Stimulated activated CD4-positive, alpha-beta T cell treated with anti-CD3 and anti-CD28 coated beads, Interleukin-1b, Interleukin-23, amount 100 ng/mL, for 24 hours (primary cell): ENCODE data around the gene SPAG16.

Experiments
- DNase-seq, 4 experiments: peaks; one replicate each; pipeline ENCODE4 v3.0.0-alpha.2; 2020; ENCODE audit warnings: low read depth in 4 of 4, low spot score in 1 of 4

The SPAG16 gene

DNA sequence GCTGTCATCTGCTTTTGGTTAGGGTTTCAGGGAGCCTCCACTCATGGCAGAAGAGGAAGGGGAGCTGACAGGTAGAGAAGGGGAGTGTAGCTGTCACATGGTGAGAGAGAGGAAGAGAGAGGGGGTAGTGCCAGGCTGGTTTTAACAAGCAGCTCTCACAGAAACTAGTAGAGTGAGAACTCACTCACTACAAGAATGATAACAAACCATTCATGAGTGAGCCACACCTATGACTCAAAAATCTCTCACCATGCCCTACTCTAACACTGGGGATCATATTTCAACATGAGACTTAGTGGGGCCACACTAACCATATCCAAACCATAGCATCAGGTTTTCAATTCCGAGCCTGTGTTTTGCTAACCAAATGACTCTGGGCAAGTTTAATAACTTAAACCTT, 851.7 kb downstream of the SPAG16 start:
- no peak for DNase-seq

DNA sequence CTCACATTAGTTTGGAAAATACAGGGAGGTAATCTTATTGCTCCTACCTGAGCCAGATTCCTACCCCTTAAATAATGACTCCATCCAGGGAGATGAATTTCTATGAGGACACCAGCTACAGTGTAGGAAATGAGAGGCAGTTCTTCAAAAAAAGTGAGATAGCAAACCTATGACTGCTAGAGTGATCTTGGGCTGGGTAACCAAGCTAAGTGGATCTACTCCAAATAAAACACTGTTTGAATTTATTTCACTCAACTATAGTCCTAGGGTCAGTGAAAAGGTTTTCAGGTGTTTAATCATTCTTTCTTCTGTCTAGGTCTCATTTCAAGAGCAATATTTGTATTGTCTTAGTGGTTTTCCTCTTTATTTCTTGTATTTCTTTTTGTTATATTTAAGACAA, 854.5 kb downstream of the SPAG16 start:
- no peak for DNase-seq

DNA sequence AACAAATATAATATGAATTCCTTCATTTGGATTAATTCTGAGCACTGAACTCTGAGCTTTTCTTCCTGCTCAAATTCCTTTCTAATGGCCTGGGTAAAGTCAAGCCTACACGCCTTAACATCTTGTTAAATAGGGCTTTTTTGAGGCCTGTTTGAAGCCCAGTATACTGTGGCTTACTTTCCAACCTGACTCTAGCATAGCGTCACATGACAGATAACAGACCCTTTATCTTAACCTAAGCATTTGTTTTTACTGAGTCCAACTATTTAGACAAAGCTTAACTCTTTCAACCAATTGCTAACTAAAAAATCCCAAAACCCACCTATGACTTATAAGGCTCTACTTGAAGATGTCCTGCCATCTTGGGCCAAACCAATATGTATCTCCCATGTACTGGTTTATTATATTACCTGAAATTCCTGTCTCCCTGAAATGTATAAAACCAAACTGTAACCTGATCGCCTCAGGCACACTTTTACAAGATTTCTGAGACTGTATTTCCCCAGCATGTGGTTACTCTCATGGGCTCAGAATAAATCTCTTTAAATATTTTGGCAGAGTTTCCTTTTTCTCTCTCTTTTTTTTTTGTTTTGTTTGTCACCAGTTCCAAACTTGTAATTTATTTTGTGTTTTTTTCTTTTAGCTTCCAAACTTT, 855.5 kb downstream of the SPAG16 start:
- DNase-seq, result no peak

DNA sequence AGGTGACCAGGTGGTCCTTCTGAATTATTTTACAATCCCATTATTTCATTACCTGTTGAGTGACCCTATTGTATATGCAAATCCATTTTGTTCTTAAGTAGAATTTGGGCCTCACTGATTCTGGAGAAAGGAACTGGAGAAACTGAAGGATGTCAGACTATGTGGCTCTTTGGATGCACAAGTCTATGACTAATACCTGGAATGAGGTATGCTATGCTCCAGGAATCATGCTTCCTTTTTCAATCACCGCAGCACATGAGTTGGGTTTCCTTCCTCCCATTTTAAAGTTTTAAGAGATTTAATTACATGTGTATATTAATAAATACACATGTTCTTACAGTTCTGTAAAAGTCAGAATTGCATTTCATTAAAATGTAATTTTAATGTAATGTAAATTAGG, 872.7 kb downstream of the SPAG16 start:
- no peak for DNase-seq

DNA sequence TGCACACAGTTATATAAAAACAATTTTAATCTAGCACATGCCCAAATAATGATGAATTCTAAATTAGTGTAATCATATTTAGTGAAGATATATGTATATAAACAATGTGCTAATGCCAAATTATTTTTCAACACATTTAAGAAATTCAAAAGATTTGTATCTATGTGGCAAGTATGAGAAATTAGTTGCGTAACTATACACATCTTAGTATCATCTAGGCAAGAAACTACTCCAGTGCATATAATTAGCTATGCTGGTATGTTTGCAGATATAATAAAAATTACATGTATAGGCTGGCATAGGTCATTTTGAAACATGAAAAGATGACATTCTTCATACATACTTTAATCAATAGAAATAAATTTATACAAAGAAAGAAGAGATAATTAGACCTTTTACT, 874.6 kb downstream of the SPAG16 start:
- no peak for DNase-seq

DNA sequence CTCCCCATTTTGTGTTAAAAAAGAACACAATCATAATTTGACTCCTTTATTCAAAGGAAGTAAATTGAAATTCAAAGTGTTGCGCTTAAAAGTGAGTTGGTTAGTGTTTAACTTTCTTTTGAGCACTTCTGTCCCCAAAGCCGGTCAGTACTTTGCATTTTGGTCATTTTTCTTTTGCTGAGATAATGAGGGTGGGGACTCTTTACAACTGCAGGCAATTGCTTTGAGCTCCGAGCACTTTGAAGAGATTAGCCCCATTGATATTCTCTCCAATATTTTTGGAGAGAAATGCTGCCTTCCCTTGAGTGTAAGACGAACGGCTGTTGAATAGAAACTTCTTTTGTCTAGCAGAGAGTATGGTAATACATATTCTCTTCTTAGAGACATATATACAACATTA, 885.0 kb downstream of the SPAG16 start:
- no peak for DNase-seq

DNA sequence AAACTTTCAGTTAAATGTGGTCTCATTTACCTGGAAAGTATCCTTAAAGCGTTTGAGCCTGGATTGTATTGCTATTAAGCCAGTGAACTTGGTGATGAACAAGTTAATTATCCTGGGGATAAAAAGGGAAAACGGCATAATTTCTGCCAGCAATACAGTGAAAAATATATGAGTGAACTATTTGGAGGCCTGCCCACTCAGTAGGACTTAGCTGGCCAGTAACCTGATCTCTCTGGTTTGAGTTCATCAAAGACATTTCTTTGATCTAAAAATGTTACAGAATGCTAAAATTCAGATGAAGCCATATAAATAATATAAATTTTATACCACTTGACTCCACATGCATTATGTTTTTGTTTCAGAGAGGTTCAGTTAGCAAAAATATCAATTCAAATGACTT, 885.5 kb downstream of the SPAG16 start:
- no peak for DNase-seq

DNA sequence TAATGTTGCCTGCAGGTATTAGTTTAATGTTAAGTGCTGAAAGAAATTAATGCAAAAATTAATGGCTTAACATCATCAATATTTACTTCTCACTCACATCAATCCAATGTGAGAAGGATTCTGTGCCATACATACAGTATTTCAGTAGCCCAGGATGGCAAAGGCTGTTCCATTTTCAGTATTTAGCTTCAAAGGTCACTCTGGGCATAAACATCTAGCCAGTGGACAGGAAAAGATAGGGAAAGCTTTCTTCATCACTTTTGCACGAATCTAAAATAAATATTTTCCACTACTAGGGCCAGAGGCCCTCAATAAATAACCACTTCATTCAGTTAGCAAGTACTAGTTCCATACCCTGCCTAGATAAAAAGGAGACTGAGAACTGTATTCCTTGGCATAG, 890.3 kb downstream of the SPAG16 start:
- DNase-seq, result no peak

DNA sequence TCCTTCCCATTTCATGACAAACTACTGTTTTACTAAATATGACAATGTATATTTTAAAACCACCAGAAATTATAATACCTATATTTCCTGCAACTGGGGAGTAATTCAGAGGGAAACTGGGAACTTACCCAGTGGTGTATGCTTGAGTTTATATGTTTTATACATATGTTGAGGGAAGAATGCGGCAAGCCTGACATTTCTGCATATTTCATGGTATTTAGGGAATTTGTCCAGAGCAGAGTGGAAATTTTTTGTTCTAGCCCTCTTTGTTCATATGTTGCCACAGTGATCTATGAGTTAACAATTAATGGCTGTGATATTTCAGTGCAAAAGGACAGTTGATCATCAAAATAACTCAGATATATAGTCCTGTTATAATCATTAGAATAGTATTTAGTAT, 895.8 kb downstream of the SPAG16 start:
- DNase-seq, result no peak

DNA sequence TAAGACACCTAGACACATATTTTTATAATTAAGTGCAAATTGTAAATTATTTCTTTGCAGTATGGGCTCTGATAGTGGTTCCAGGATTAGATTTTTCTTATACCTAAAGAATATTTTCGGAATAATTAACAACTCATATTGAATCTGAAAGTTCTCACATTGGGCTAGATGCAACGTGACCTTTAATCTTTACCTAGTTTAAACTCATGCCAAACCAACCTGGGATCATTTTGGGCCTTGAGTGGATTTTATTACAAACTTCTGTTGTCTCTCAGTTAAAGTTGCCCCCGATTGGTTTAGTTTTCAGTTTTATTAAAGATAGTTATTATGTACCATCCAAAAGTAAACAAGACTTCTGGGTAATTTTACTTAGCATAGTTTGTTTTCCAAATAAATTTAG, 896.4 kb downstream of the SPAG16 start:
- no peak for DNase-seq

DNA sequence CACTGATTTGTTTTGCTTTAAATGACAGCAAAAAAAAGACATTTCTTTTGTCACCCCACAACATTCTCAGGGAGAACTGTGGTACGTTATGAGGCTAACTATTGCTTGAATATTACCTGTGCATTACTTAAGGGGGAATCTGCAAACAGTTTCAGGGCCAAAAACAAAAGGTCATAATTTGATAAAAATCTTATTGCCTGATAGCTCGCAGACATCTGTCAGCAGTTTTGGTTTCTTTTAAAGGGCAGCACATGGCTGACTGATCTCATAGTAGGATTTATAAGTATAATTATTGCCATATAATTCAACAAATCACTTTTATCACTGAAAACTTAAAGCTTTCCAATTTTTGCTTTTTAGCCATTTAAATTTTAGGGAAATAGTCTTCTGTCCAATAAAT, 900.2 kb downstream of the SPAG16 start:
- no peak for DNase-seq

DNA sequence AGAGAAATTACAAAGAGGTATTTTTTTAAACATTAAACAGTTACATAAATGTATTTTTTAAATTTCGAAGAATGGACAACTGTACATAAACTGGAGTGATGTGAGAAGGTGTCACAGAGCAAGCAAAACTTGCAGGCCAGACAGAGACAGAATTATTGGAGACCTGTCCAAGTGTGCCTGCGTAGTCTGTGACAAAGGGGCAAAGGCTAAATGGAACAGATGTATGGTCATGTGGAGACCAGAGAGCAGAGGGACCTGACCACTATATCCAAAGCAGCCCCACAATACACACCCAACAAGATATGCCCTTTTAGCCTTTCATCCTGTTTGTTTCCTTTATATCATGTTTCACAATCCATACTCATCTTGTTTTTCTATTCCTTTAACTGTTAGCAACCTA, 901.3 kb downstream of the SPAG16 start:
- no peak for DNase-seq

DNA sequence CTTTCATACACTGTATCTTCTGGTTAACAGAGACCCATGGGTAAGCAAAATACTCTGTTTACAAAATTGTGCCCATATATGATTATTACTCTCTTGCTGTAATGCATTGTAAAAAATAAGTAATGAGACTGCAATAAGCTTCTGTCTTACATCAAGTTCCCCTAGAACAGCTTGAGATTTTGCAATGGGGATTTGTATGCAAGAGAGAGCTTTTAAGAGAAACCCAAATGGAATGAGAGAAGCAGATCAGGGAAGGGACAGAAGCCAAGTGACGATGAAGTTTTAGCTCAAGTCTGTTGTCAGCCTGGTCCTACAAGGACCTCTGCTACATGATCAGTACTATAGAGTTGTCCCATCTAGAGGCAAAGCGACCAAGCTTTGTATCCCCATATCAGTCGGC, 908.4 kb downstream of the SPAG16 start:
- DNase-seq, result no peak

DNA sequence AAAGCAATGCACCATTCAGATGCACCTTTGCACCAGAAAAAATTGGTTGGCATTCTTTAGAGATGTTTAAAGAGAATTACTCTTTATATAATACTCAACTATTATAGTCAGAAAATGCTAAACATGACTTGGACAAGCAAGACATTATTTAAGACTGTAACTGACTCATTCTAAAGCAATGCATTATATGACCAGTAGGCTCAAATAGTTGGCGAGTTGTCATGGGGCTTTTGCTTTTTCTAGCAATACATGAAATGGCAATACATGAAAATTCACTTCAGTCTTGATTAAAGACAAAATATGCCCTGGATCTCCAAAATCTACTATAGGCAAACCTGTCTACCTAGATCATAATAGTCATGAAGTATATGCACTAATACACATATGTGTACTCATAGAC, 909.7 kb downstream of the SPAG16 start:
- no peak for DNase-seq

DNA sequence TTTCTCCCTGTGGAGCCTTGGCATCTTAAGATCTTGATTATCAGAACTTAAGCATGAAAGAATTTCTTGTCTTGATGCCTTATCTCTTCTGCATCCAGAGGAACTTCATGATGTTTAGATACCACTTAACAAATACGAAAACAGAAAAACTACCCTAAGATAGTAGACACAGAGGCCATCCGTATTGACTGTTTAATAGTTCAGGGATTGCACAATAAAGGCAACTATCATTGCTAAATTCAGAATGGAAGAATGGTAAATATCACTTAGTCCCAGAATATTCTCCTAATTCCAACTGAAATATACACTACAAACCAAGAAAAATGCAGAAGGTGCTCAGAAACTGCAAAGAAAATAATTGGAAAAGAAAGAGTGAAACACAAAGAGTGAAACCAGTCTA, 912.0 kb downstream of the SPAG16 start:
- DNase-seq, result no peak

DNA sequence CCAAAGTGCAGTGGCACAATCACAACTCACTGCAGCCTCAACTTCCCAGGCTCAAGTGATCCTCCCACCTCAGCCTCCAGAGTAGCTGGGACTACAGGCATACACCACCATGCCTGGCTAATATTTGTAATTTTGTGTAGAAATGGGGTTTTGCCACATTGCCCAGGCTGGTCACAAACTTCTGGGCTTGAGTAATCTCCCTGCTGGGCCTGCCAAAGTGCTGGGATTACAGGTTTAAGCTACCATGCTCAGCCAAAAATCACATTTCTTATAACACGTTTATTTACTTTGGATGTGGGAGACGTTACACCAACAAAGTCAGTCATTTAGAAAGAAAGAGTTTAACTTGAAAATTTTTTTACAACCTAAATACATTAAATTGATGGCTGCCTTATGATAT, 917.6 kb downstream of the SPAG16 start:
- DNase-seq, result no peak

DNA sequence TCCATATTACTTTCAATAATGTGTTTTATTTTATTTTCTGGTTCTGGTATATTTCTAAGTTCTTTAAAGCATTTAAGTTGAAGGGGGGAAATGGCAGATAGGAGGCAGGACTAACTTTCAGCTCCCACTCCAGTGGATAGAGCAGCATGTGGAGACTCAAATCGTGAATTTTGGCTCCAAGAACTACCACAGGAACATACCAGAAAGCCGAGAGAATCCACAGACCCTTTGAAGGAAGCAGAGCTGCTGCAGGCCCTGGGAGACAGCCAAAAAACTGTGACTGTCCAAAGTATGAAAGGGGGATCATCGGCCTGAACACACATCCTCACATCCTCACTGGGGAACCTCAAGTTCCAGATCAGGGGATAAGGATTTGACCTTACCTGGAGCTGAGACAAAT, 919.0 kb downstream of the SPAG16 start:
- no peak for DNase-seq

DNA sequence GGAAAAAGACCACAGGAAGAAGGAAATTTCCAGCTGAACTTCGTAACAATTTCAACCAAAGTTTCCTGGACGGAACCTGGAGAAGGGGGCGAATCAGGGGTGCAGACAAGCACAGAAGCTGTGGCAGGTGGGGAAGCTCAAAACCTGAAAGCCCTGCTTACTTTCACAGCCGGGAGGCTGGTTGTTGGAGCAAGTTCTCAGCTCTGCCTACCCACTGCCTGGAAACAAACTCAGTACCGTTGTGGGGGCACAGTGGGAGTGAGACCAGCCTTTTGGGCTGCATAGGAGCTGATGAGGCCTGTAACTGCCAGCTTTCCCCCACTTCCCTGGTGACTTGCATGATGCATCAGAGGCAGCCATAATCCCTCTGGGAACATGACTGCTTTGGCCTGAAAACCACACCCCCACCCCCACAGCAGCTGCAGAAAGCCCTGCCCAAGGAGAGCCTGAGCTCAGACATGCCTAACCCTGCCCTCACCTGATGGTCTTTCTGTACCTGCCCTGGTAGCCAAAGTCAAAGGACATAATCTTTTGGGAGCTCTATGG, 919.6 kb downstream of the SPAG16 start:
- no peak for DNase-seq

DNA sequence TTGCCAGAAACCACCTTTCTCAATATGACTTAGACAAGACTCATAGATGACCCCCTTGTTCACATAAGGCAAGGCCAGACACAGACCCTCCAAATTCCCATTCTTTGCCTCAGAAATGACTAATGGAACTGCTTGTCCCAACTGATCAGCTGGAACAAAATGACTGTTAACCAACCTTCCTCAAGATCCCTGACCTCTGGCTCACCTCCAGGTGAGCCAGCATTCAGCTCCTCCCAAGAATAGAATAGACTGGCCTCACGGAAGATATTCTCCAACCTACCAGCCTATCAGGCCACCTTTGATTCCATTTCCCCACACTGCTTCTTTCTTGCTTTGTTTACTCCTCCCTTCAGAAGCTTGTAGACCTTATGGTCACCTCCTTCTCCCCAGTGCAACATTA, 930.8 kb downstream of the SPAG16 start:
- DNase-seq, result no peak

DNA sequence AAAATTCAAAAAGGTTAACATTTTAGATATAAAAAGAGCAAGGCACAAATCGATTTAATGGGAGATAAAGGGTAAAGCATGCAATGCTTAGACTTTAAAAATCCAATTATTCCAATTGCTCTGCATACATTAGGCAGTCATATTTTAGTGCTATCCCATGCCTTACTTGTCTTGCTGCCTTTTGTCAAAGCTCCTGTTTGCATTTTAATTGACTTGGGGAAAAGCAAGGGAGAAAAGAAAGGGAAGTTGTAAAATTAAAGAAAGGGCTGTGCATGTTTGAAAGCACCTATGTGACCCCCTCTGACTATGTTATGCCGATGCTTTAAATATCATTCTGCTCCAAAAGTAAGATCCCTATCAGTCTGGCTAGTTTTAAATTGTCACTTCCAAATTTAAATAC, 932.9 kb downstream of the SPAG16 start:
- no peak for DNase-seq

DNA sequence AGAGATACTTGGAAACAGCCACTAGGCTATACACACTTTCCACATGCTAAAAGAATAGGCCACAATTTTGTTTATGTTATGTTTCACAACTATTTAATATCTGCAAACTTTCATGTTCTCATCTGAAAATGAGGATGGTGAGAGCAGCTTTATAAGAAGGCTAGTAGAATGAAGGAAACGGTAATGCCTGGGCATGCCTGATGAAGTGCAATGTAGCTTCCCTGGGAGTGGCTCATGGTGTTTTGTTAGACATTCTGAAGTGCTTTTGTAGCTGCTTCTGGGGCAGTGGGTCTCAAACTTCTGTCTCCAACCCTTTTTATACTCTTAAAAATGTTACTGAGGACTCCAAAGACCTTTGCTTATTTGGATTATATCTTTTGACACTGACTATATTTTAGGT, 933.3 kb downstream of the SPAG16 start:
- DNase-seq, result no peak

DNA sequence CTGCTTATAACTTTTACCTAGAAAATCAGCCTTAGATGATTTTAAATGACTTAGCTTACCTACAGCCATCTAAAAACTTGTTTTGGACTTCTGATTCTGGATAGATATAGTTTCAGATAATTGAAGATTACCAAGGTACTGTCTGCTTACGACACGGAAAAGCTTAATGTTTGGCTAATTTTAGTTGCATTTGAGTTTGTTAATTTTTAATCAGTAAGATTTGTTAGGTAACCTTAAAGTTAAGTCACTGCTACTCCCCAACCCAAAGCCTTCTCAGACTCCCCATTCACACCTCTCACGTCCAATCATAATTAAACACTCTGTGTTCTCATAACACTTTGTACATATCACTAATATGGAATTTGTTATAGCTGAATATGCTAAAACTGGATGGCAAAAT, 936.0 kb downstream of the SPAG16 start:
- DNase-seq, result no peak

DNA sequence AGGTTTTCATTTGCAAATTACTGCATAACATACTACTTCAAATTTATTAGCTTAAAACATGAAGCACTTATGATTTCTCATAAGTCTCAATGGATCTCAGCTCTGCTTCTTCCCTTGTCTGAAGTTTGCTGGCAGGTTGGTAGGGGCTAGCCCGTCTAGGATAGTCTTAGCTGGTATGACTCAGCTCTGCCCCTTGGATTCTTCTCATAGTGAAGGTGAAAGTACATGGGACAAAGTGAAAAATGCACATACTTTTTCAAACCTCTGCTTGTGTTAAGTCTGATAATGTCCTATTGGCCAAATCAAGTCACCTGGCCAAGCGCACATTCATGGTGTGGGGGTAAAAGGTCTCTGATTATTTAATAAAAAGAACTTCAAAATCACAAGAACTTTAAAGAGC, 941.8 kb downstream of the SPAG16 start:
- DNase-seq, result no peak

DNA sequence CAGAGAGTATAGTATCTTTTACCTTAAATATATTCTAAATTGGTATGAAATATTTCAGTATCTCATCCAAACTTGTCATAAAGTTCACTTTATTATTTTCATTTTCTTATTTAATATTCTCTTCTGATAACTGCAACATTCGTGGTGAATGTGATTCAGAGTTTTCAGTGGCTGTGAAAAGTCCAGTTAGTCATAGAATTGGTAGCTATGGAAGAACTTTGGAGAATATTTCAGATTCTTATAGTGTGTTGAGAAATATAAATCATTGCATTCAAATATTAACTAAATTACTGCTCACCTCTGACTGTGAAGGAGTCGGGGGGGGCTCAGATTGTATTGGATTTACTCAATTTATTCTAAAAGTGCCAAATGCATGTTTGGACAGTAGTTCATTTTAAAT, 948.0 kb downstream of the SPAG16 start:
- no peak for DNase-seq
